Cardiac fibroblast (primary cell): ENCODE results near the gene PLCG2.

Source experiments
- DNase-seq, 2 donors: peaks; one replicate each; pipeline versions ENCODE4 v3.0.0 to v3.0.0-alpha.2; 2010; ENCODE audit warnings: low read depth in 2 of 2
- H3K4me3 ChIP-seq, 2 donors: replicated peaks in 1 of 2; 1 replicate in 1 of 2; 2 replicates in 1 of 2; pipeline ENCODE4 v1.5.1; 2011; ENCODE audit warnings: low read depth in 2 of 2, low read length in 2 of 2, mild to moderate bottlenecking in 2 of 2, moderate library complexity in 1 of 2
- TF ChIP-seq, protein P1 (sequence below): IDR thresholded peaks from one replicate; pipeline ENCODE4 v1.5.1; 2011; ENCODE audit warnings: low read depth, mild to moderate bottlenecking, low read length, inconsistent platforms

Gene PLCG2

DNA sequence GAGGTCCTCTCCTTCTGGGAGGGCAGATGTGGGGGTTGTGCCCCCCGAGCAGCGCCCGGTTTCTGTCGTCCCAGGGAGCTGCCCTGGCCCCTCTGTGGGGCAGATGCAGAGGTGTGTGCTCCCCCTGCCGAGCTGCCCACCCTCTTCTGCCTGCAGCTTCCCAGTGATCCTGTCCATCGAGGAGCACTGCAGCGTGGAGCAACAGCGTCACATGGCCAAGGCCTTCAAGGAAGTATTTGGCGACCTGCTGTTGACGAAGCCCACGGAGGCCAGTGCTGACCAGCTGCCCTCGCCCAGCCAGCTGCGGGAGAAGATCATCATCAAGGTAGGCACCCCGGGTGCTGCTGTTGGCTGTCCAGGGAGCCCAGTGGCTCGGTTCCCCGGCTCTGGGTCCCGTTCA lies 121.4 kb downstream of the PLCG2 start:
- no peak overlapping the region for H3K4me3 ChIP-seq
- DNase-seq = no peak
- TF ChIP-seq, protein P1, sequence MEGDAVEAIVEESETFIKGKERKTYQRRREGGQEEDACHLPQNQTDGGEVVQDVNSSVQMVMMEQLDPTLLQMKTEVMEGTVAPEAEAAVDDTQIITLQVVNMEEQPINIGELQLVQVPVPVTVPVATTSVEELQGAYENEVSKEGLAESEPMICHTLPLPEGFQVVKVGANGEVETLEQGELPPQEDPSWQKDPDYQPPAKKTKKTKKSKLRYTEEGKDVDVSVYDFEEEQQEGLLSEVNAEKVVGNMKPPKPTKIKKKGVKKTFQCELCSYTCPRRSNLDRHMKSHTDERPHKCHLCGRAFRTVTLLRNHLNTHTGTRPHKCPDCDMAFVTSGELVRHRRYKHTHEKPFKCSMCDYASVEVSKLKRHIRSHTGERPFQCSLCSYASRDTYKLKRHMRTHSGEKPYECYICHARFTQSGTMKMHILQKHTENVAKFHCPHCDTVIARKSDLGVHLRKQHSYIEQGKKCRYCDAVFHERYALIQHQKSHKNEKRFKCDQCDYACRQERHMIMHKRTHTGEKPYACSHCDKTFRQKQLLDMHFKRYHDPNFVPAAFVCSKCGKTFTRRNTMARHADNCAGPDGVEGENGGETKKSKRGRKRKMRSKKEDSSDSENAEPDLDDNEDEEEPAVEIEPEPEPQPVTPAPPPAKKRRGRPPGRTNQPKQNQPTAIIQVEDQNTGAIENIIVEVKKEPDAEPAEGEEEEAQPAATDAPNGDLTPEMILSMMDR = no peak

DNA sequence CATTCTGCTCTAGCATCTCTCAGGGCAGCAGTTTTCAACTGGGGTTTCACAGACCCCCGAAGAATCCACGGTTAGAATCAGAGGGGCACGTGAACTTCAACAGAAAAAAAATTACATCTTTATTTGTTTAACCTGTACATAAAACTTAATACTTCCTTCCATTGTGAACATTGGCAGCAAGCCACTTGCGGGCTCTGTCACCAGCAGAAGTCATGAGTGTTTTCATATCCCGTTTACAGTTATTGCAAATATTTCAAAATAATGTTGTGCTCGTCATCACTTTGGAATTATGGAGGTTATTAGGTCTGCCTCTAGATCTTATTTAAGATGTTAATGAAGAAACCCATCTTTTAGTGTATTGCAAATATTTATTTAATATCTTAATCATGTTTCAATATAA lies 122.4 kb downstream of the PLCG2 start:
- no peak overlapping the region for H3K4me3 ChIP-seq
- DNase-seq = peak in 1 of 2 donors; percentile 74
- TF ChIP-seq, protein P1 = no peak

DNA sequence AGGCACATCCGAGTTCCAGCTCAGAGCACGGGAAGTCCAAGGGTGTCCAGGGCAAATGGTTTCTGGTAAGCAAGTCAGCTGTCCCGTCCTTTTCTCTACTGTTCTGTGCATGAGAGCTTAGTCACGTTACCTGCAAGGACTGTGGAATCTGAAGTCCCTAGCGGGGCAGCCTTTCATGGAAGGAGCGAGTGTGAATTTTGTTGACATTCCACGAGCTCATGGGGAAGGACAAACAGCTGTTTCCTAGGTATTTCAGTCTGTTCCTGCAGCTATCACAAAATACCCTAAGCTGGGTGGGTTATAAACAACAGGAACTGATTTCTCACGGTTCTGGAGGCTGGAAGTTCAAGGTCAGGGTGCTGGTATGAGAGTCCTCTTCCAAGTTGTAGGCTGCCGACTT lies 122.9 kb downstream of the PLCG2 start:
- TF ChIP-seq, protein P1 = no peak
- no peak overlapping the region for H3K4me3 ChIP-seq
- DNase-seq = peak in 1 of 2 donors; percentile 25

DNA sequence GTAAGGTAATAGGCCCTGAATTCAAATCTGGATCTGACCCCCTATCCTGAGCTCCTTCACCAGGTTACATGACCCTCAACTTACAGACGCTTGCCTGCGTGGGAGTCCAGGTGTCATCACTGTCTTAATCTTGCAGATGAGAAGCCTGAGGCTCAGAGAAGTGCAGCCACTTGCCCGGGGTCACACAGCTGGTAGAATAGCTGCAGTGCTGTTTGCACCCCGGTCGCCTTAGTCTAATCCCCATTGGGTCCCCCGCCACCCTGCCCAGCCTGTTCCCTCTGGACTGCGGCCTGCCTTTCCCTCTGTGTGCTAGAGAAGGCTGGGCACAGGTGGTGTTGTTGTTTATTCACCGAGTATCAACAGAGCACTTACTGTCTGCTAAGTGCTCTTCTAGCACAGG lies 125.2 kb downstream of the PLCG2 start:
- no peak overlapping the region for H3K4me3 ChIP-seq
- DNase-seq = no peak
- TF ChIP-seq, protein P1 = no peak

DNA sequence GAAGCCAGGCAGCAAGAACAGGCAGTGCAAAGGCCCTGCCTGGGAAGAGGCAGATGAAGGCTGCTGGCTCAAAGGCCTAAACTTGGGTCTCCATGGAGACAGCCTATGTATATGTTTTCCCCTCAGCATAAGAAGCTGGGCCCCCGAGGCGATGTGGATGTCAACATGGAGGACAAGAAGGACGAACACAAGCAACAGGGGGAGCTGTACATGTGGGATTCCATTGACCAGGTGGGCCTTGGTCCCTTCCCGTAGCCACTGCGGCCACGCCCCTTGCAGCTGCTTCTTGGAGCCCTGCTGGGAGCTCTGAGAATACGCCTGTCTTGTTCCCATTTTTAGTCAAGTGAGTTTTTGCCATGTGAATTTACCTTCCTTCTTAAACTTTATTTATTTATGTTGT lies 126.2 kb downstream of the PLCG2 start:
- DNase-seq = no peak
- TF ChIP-seq, protein P1 = no peak
- H3K4me3 ChIP-seq = no peak overlapping the region

DNA sequence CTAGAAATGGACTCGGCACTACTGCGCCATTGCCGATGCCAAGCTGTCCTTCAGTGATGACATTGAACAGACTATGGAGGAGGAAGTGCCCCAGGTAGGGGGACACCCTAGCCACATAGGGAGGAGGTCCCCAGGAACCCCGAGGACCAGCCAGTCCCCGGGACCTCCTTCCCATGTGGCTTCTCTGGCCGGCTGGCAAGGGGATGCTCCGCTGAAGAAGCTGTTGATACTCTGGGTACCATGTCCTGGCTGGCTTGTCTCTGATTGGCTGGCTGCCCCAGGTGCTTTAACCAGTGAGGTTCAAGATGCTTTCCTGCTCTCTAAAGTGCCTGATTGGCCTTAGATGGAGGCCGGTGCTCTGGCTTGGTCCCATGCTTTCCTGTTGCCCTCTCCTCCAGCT lies 128.6 kb downstream of the PLCG2 start:
- H3K4me3 ChIP-seq = no peak overlapping the region
- TF ChIP-seq, protein P1 = no peak
- no peak for DNase-seq
